ENCODE results near the gene NXNL2.

GRCh38 chr9:88544245-88544644, 9.3 kb downstream of the NXNL2 start:
- no peak for TF ChIP-seq CTCF (conservative IDR thresholded peaks at IDR 0.05; ENCODE audit: low read length)
- TF ChIP-seq EZH2phosphoT487 (IDR thresholded peaks at IDR 0.05; ENCODE audit: borderline replicate concordance, low read depth, low read length), result no peak

Measured in OCI-LY7 (cell line).